Measurements from ENCODE around the gene CCDC179.

Gene CCDC179

DNA sequence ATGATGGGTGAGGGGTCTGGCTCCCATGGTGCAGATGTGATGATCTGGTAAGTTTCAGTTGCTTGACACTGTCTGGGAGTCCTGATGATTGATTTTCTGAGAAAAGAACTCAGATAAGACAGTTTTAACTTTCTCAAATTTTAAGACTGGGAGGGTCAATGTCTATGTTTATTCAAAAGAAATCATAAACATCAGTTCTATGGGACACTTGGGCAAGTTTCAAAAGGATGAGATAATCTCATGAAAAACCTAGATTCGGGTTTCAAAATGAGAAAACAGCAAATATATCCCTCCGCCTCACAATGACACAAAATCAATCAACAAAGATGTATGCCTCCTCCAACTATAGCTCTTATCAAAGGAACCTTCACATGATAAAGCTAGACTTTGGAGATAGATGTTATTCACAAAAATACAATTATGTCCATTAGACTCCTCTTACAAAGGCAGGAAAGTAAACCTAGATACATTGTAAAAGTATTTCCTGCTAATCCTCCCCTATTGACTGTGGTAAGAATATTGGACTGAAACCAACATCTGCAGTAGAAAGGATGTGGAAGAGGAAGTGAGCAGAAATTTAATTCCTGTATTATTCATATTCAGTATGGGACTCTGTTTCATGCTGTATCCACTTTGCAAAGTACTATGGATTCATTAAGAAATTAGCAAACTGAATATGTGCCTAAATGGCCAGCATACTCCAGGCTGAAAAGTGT lies 52.3 kb downstream of the CCDC179 start:
- DNase-seq (ENCODE audit: low read depth) = no peak

- no peak for DNase-seq (ENCODE audit: low read depth)
Observed at GRCh38 chr11:22807391-22807790, 52.9 kb downstream of the CCDC179 start.

DNA sequence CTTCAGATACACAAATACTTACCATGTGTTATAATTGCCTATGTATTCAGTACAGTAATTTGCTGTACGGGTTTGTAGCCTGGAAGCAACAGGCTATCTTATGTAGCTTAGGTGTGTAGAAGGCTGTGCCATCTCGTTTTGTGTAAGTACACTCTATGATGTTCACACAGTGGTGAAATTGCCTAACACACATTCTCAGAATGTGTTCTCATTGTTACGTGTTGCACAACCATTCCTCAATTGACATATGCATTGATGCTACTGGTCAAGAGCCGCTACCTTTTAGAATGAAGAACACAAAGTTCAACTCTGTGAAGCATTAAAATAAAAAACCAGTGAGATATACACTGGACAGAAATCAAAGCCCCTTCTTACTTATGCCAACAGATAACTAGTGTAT lies 57.4 kb downstream of the CCDC179 start:
- no peak for DNase-seq (ENCODE audit: low read depth)

- no peak for DNase-seq (ENCODE audit: low read depth)
Observed at GRCh38 chr11:22800482-22800881, 59.8 kb downstream of the CCDC179 start.

DNA sequence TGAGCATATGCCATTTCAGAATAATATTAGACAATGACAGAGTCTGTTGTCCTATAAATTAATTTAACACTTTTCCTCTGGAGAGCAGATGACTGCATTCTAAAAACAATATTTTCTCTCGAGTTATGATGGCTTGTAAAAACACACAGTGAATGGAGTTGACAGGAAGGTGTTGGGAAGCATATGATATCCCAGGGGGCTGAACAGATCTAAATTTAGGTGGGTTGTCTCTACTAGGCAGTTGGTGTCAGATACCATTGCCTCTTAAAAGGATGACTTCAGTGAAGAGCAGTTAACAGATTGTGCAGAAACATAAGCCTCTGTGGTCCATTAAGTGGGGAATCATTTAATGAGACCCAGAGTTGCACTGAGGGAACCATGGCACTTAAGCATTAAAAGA lies 61.4 kb downstream of the CCDC179 start:
- no peak for DNase-seq (ENCODE audit: low read depth)

DNA sequence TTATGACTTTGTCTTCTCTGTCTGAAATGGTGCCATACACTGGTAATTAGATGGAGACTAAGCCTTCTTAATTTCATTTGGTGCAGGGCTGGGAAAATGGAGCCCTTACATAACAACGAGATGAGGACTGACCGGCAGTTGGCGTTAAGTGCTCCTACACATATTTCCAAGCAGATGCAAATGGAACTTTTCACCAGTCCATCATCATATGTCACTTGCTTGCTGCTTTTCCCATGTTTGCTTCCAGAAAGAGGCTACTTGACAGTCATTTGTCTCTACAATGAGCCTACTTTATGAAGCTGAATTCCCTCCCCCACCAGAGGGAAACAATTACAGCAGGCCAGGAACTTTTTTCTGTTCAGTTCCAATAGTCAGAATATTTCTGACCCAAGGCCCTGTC lies 63.2 kb downstream of the CCDC179 start:
- DNase-seq (ENCODE audit: low read depth) = no peak
